Hepatic stellate cell (primary cell): ENCODE data around the gene STAT5A.
"Not testable (repeated sequence)": the region's sequence is repeated elsewhere in the genome, so short reads cannot be mapped to it uniquely, and the experiment has no call there.

Source experiments
- DNase-seq: peaks from one replicate; pipeline ENCODE4 v3.0.0; 2011; ENCODE audit warnings: low spot score

The STAT5A gene

DNA sequence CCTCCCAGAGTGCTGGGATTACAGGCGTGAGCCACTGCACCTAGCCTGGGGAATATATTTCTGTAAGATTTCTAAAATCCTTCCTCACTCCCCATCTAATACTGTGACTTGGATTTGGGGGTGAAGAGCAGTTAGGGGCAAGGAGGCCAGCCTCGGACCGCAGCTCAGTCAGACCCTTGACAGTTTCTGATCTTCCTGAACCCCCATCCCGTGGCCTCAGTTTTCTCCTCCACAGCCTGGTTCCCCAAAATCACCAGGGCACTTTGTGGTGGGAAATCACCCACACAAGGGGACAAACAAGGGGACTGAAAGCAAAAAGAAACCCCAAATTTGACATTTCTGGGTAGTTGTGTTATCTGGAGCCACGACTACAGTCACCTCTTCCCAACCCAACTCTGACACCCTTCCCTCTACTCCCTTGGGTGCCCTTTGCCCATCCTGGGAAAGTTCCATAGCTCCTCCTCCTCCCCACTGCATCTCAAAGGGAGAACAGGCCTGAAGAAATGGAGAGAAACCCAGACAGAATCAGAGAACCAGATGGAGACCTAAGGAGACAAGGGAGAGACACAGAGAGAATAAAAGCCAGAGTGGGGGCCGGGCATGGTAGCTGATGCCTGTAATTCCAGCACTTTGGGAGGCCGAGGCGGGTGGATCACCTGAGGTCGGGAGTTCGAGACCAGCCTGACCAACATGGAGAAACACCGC, 2.8 kb upstream of the STAT5A start:
- no peak for DNase-seq

DNA sequence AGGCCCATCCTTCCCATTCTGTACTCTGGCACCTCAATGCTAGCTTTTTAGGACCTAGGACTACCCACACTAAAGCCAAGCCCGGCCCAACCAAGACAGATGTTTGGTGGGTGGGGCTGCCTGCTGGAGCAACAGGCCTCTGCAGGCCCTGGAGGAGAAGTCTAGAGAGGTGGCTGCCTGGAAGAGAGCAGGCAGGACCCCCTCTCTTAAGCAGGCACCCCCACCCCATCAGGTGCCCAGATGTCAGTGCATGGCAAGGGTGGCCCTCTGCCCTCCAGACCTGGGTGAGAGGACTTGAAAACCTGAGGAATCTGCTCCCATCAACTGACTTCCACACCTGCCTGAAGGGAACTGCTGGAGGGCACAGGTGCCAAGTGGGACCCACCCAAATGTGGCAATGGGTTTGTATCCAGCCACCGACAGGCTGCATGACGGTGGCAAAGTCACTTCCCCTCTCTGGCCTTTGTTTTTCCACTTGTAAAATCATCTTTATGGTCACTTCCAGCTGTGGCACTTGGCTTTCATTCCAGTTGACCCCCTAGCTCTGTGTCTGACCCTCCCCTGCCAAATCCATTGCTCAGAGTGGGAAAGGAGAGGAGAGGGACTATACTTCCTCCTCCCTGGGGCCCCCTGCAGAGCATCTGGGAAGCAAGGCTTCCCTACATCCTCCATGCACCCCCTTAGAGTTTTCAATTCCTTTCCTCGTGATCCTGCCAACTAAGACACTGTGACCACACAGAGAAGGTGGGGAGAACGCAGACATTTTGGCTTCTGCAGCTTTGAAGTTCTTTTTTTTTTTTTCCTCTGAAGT, 1.7 kb upstream of the STAT5A start:
- DNase-seq = no peak

GRCh38 chr17:42287305-42287976, 857 bp upstream of the STAT5A start:
- no peak for DNase-seq

DNA sequence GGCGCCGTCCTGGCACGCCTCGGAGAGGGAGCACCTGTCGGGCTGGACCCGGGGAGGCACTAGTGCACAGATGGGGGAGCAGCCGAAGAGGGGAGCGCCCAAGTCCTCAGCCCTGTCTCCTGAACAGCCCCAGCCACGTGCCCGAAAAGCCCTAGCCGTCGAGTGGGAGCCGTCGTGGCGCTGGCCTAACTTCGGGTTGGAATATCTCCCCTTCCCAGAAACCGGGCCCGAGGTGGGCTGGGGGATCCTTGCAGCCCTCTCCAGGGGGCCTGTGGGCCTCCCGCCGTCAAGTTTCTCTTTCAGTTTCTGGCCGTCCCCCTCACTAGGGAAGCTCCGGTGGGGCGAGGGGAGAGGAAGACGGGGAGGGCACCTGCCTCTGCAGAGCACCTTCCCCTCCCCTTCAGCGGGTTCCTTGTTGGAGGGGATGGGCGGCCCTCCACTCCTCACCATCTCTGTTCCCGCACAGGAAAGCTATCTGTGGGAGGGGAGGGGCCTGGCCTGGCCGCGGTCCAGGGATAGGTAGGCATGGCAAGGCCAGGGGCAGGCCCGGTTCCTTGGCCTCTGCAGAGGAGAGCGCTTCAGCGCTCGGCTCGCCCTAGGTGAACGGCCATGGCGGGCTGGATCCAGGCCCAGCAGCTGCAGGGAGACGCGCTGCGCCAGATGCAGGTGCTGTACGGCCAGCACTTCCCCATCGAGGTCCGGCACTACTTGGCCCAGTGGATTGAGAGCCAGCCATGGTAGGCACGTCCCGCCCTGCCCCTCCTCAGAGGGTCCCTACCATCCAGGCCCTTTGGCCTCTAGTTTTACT, 709 bp downstream of the STAT5A start:
- DNase-seq = no peak

GRCh38 chr17:42289611-42290181, 1.4 kb downstream of the STAT5A start:
- no peak for DNase-seq

DNA sequence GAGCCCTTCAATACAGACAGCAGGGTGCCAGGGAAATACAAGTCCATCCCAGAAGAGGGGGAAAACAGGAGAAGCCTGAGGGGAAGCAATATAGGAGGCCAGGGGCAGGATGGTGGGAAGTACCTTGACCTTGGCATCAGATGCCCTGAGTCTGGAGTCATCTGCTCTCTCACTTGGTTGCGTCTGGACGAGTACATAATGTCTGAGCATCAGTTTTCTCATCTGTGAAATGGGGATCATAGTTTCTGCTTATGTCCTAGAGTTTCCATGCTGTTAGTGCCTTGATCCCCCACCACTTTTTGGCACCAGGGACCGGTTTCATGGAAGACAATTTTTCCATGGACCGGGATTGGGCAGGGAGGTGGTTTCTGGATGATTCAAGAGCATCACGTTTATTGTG, 2.3 kb downstream of the STAT5A start:
- no peak for DNase-seq

GRCh38 chr17:42291129-42291528, 2.8 kb downstream of the STAT5A start:
- no peak for DNase-seq

DNA sequence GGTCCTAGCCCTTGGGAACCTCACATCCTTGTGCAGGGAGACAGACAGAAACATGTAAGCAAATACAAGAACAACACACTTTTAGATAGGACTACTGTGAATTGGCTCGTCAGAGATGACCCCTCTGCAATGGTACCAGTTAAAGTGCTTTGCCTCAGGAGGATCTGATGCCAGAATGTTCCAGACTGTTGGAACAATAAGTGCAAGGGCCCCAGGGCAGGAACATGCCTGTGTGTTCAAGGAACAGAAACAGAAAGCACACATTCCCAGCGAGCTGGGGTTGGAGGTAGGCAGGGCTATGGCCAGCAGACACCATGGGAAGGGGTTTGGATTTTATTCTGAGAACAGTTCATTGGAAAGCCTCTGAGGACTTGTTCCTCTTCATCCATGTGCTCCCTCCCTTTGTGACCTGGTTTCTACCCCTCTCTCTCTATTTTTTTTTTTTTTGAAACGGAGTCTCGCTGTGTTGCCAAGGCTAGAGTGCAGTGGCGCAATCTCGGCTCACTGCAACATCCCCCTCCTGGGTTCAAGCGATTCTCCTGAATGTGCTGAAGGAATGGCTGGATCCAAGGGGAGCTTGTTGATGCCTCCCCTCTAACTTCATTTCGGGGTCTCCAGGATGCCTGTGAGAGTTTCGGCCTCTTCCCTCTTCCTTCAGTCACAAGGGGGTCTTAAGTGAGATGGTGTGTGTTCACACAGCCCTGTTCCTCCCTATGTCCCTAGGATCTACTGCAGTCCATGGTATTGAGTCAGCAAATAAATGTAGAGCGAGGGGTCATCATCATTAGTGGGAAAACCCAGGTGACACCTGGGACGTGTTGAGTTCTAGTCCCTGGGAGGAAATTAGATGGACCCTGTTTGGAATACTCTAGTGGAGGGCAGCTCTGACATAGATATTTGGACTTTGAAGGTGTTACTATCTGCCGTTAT, 6.4 kb downstream of the STAT5A start:
- DNase-seq = no peak

GRCh38 chr17:42296012-42296411, 7.7 kb downstream of the STAT5A start:
- no peak for DNase-seq

DNA sequence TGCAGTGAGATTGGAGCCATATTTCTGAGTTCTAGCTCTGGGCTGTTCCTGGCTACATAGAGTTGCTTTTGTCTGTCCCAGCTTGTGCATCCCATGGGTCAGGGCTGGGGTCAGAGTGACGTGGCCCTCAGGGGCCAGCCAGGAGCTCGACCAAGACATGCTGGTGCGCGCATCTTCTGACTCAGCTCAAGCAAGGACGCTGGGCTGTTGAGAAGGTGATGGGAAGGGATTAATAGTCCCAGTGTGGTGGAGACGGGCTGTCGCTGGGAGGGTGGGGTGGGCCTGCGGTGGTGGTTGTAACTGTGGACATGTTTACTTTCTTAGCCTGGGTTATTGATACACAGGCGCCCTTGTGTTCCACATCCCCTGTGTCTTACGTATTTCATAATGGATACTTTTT, 9.5 kb downstream of the STAT5A start:
- DNase-seq = not testable (repeated sequence)

DNA sequence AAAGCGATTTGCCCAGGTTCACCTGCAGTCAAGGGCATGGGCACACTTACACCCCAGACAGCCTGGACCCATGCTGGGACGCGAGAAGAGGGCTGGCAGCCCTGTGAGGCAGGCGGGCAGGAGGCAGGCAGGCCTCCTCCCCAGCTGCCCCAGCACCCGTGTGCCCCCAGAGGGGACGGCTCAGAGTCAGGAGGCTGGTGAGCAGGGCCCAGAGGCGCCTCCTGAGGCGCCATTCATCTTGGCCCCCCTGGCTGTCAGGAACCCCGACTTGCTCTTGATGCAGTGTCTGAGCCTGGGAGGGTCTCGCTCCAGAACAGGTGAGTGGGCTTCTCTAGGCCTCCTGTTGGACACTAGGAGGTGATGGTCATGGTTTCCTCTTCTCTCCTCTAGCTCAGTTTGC, 11.1 kb downstream of the STAT5A start:
- DNase-seq = not testable (repeated sequence)

GRCh38 chr17:42299913-42300312, 11.6 kb downstream of the STAT5A start:
- DNase-seq = not testable (repeated sequence)

DNA sequence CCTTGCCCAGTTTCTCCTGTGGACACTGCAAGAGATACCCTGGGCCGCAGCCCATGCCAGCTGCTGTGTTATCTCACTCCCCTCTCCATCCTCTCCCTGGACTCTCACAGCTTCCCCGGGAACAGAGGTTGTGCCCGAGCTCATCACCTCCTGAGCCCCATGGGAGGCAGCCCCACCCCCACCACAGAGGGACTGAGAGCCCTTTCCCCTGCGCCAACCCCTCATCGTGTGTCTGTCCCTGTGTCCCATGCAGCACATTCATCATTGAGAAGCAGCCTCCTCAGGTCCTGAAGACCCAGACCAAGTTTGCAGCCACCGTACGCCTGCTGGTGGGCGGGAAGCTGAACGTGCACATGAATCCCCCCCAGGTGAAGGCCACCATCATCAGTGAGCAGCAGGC, 12.7 kb downstream of the STAT5A start:
- no peak for DNase-seq

DNA sequence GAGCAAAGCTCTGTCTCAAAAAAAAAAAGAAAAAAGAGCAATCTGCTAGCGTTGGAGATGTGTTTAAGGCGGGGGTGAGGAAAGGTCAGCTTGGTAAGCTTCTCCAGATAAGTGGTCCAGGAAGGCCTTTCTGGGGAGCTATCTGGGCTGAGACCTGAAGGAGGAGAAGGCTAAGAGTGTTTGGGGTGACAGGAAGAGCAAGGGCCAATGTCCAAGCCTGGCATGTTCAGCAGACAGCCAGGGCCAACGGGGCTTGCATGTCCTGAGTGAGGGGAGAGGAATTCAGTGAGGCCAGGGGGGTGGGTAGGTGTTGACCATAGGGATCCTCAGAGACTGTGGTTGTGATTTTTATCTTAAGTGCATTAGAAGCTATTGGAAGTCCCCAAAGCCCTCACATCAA, 15.4 kb downstream of the STAT5A start:
- no peak for DNase-seq

DNA sequence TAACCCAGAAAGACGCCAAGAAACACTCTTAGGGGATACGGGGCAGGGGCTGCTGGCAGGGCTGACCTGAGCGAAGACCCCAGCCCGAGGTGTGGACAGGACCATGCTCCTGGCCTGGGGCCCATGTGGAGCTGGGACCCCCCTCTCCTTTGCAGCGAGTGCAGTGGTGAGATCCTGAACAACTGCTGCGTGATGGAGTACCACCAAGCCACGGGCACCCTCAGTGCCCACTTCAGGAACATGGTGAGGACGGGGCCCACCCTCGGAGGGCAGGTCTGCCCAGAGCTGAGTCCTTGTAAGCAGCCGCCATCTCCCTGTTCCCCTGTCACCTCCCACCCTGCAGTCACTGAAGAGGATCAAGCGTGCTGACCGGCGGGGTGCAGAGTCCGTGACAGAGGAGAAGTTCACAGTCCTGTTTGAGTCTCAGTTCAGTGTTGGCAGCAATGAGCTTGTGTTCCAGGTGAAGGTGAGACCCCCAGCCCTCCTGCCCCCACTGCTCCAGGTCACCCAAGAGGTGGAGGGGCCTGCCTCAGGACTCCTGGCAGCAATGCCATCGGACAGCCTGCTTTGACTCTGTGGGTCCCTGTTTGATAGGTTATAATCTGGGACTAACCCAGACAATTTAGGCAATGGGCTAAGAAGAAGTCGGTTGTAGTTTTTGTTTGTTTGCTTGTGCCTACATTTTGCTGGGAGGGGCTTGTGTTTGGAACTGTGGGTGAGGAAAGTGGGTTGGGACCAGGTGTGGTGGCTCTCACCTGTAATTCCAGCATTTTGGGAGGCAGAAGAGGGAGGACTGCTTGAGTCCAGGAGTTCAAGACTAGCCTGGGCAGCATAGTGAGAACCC, 16.1 kb downstream of the STAT5A start:
- DNase-seq = no peak

GRCh38 chr17:42305031-42305330, 16.7 kb downstream of the STAT5A start:
- not testable (repeated sequence) for DNase-seq

- no peak for DNase-seq
Observed at GRCh38 chr17:42305543-42306384, 17.5 kb downstream of the STAT5A start.

- DNase-seq = no peak
Observed at GRCh38 chr17:42306385-42306667, 18.0 kb downstream of the STAT5A start.

- no peak for DNase-seq
Observed at GRCh38 chr17:42307362-42307927, 19.1 kb downstream of the STAT5A start.
